Mammary epithelial cell (primary cell): ENCODE measurements around the gene TBL1X.

Experiments used
- CTCF ChIP-seq, 2 donors: IDR thresholded peaks in 1 of 2; conservative IDR thresholded peaks in 1 of 2; 2 replicates each; pipeline ENCODE4 v1.5.1; 2011 to 2012; ENCODE audit warnings: inconsistent platforms in 2 of 2, low read length in 2 of 2, mild to moderate bottlenecking in 2 of 2, control low read depth in 1 of 2, low read depth in 1 of 2; ENCODE audit not compliant: insufficient read depth in 1 of 2; ENCODE audit errors: extremely low read depth in 1 of 2
- EZH2 ChIP-seq: IDR thresholded peaks from 2 replicates; pipeline ENCODE4 v1.6.1; 2012; ENCODE audit warnings: low read length, inconsistent platforms, borderline replicate concordance

- no peak for TF ChIP-seq CTCF (conservative IDR thresholded peaks at IDR 0.05 in 1 of 2, IDR thresholded peaks at IDR 0.05 in 1 of 2; ENCODE audit: extremely low read depth in 1 of 2, insufficient read depth in 1 of 2, low read depth in 1 of 2, low read length in 2 of 2)
- no peak for TF ChIP-seq EZH2
Measured at GRCh38 chrX:9785944-9786797, 321.3 kb downstream of the TBL1X start, which contains the start of gene SHROOM2.
